GM19239 (cell line): ENCODE data around the gene IFT172.
"Not testable (repeated sequence)": the region's sequence is repeated elsewhere in the genome, so short reads cannot be mapped to it uniquely, and the experiment has no call there.

Experiments
- DNase-seq: peaks from one replicate; pipeline ENCODE4 v3.0.0; 2011; ENCODE audit warnings: low spot score; ENCODE audit not compliant: insufficient read length
- FAIRE-seq: peaks from 2 replicates; lab custom pipeline; 2011; peaks lifted over from hg19 to GRCh38; lab: Jason Lieb, UNC

Gene IFT172

GRCh38 chr2:27431395-27431794, 58.1 kb downstream of the IFT172 start:
- no peak for DNase-seq
- no peak for FAIRE-seq

GRCh38 chr2:27428978-27429541, 60.5 kb downstream of the IFT172 start:
- FAIRE-seq (peak; percentile 53), DNase-seq (peak; percentile 81)

- peak; percentile 76 for FAIRE-seq
- DNase-seq: peak; percentile 82
Measured at GRCh38 chr2:27428213-27428977, 61.1 kb downstream of the IFT172 start, which contains the start of gene NRBP1. Gene NRBP1, plus strand, starts transcription at chr2:27428631. Its CDS starts 4,643 bp downstream, at chr2:27433274.

GRCh38 chr2:27427863-27428212, 61.7 kb downstream of the IFT172 start:
- DNase-seq (no peak), FAIRE-seq (peak; percentile 69)

GRCh38 chr2:27425039-27425438, 64.5 kb downstream of the IFT172 start:
- DNase-seq, FAIRE-seq: not testable (repeated sequence)

- no peak for FAIRE-seq
Measured at GRCh38 chr2:27422958-27423357, 66.6 kb downstream of the IFT172 start.

GRCh38 chr2:27421660-27422250, 67.8 kb downstream of the IFT172 start:
- DNase-seq (no peak), FAIRE-seq (no peak)

More at GRCh38 chr2:27422958-27423357, 66.6 kb downstream of the IFT172 start:
- no peak for DNase-seq

GRCh38 chr2:27420996-27421395, 68.5 kb downstream of the IFT172 start:
- no peak for DNase-seq
- no peak for FAIRE-seq

GRCh38 chr2:27416151-27416550, 73.4 kb downstream of the IFT172 start:
- no peak for FAIRE-seq
- no peak for DNase-seq

- DNase-seq: no peak
- FAIRE-seq: no peak
Measured at GRCh38 chr2:27412419-27413152, 77.0 kb downstream of the IFT172 start.

- peak; percentile 67 for FAIRE-seq
- peak; percentile 88 for DNase-seq
Measured at GRCh38 chr2:27409321-27410073, 80.0 kb downstream of the IFT172 start, which contains the start of gene PPM1G. Gene PPM1G, minus strand, starts transcription at chr2:27409591. Its CDS starts 169 bp downstream, at chr2:27409422.

GRCh38 chr2:27408601-27409320, 80.8 kb downstream of the IFT172 start:
- FAIRE-seq: no peak
- DNase-seq: no peak

- DNase-seq (no peak), FAIRE-seq (peak; percentile 67)
Measured at GRCh38 chr2:27407798-27408491, 81.6 kb downstream of the IFT172 start.

GRCh38 chr2:27400348-27401135, 89.0 kb downstream of the IFT172 start:
- FAIRE-seq: no peak
- DNase-seq: no peak

- DNase-seq (no peak), FAIRE-seq (no peak)
Measured at GRCh38 chr2:27398962-27399361, 90.6 kb downstream of the IFT172 start.
